Measurements from ENCODE around the gene LRFN5. TPM values are rescaled to one million over a fixed set of nuclear protein-coding genes. Genes with fewer than 3 reads are reported as not detected.

The LRFN5 gene
- total RNA-seq, 3 donors from 2014 or later (not counting 1 experiment from before 2014, with no cell fraction given) = not detected

DNA sequence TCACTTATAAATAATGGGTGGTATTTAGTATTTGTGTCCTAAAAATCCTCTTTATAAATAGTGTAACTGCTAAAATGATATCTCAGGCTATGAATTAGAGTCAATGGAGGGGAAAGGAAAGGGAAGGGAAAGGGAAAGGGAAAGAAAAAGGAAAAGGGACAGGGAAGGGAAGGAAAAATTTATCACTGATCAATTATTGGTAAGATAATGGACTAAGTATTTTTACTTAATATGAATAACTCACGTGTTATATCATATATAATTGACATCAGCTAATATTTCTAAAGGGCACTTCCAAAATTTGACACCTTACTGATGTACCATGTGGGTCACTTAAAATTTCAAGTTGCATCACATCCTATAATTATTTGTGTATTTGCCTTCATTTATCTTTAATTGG lies 193.1 kb downstream of the LRFN5 start:
- WGBS (ENCODE audit: insufficient coverage) = no CpG with 5 or more reads among the region's 1 CpG
- H3K9me3 ChIP-seq (ENCODE audit: control insufficient read depth, insufficient read depth, low read length) = no peaks in the 10 kb centered on the region
- DNase-seq (no peak), ATAC-seq (no peak)
- intact Hi-C loops (cut with micrococcal nuclease) = no loop called here
- H3K27ac ChIP-seq (ENCODE audit: low read length) = no peak overlapping the region
- H3K27me3 ChIP-seq (ENCODE audit: control insufficient read depth, insufficient read depth, low read length) = no peaks in the 10 kb centered on the region
- Mint-ChIP-seq H3K27ac (no peak overlapping the region), H3K27me3 (ENCODE audit: low read depth in 2 of 2) (no peaks in the 10 kb centered on the region), H3K9me3 (peaks cover 9 to 20% of the 10 kb centered on the region in 2 donors), H3K36me3 (no peaks in the 10 kb centered on the region), H3K4me3 (no peak overlapping the region), H3K4me1 (no peaks in the 10 kb centered on the region)
- H3K4me3 ChIP-seq (ENCODE audit: low read length) = no peak overlapping the region
- TF ChIP-seq, protein P1, sequence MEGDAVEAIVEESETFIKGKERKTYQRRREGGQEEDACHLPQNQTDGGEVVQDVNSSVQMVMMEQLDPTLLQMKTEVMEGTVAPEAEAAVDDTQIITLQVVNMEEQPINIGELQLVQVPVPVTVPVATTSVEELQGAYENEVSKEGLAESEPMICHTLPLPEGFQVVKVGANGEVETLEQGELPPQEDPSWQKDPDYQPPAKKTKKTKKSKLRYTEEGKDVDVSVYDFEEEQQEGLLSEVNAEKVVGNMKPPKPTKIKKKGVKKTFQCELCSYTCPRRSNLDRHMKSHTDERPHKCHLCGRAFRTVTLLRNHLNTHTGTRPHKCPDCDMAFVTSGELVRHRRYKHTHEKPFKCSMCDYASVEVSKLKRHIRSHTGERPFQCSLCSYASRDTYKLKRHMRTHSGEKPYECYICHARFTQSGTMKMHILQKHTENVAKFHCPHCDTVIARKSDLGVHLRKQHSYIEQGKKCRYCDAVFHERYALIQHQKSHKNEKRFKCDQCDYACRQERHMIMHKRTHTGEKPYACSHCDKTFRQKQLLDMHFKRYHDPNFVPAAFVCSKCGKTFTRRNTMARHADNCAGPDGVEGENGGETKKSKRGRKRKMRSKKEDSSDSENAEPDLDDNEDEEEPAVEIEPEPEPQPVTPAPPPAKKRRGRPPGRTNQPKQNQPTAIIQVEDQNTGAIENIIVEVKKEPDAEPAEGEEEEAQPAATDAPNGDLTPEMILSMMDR (IDR thresholded peaks at IDR 0.05) = no peak
- no peaks in the 10 kb centered on the region for H3K36me3 ChIP-seq (ENCODE audit: control insufficient read depth, insufficient read depth, low read length)
- H3K4me1 ChIP-seq (ENCODE audit: control insufficient read depth, insufficient read depth, low read length) = no peaks in the 10 kb centered on the region

- no peaks in the 10 kb centered on the region for H3K9me3 ChIP-seq (ENCODE audit: control insufficient read depth, insufficient read depth, low read length)
- Mint-ChIP-seq H3K4me1 (no peaks in the 10 kb centered on the region), H3K27ac (no peak overlapping the region), H3K9me3 (peaks cover 9 to 11% of the 10 kb centered on the region in 2 donors), H3K27me3 (ENCODE audit: low read depth in 2 of 2) (no peaks in the 10 kb centered on the region), H3K36me3 (no peaks in the 10 kb centered on the region), H3K4me3 (no peak overlapping the region)
- DNase-seq (no peak), ATAC-seq (no peak)
- no peak overlapping the region for H3K4me3 ChIP-seq (ENCODE audit: low read length)
- H3K4me1 ChIP-seq (ENCODE audit: control insufficient read depth, insufficient read depth, low read length) = no peaks in the 10 kb centered on the region
- H3K36me3 ChIP-seq (ENCODE audit: control insufficient read depth, insufficient read depth, low read length) = no peaks in the 10 kb centered on the region
- H3K27ac ChIP-seq (ENCODE audit: low read length) = no peak overlapping the region
- whole genome bisulfite sequencing (ENCODE audit: insufficient coverage) = 70% methylated on average over 5 of the region's 5 CpGs
- intact Hi-C loops (cut with micrococcal nuclease) = no loop called here
- no peaks in the 10 kb centered on the region for H3K27me3 ChIP-seq (ENCODE audit: control insufficient read depth, insufficient read depth, low read length)
- TF ChIP-seq, protein P1 (IDR thresholded peaks at IDR 0.05) = no peak
Measured at GRCh38 chr14:41805633-41806032, 199.0 kb downstream of the LRFN5 start.

- intact Hi-C loops (cut with micrococcal nuclease) = no loop called here
Measured at GRCh38 chr14:41806366-41806975, 199.8 kb downstream of the LRFN5 start.

More at GRCh38 chr14:41806366-41806975, 199.8 kb downstream of the LRFN5 start:
- TF ChIP-seq, protein P1 (IDR thresholded peaks at IDR 0.05) = no peak
- Histone ChIP-seq H3K27ac (ENCODE audit: low read length) (no peak overlapping the region), H3K4me3 (ENCODE audit: low read length) (no peak overlapping the region), H3K36me3 (ENCODE audit: control insufficient read depth, insufficient read depth, low read length) (no peaks in the 10 kb centered on the region), H3K4me1 (ENCODE audit: control insufficient read depth, insufficient read depth, low read length) (no peaks in the 10 kb centered on the region), H3K9me3 (ENCODE audit: control insufficient read depth, insufficient read depth, low read length) (no peaks in the 10 kb centered on the region), H3K27me3 (ENCODE audit: control insufficient read depth, insufficient read depth, low read length) (no peaks in the 10 kb centered on the region)
- DNase-seq = no peak
- H3K9me3 Mint-ChIP-seq = peaks cover 9 to 11% of the 10 kb centered on the region in 2 donors
- no peaks in the 10 kb centered on the region for H3K36me3 Mint-ChIP-seq
- H3K27ac Mint-ChIP-seq = no peak overlapping the region
- ATAC-seq = no peak
- no peaks in the 10 kb centered on the region for H3K27me3 Mint-ChIP-seq (ENCODE audit: low read depth in 2 of 2)
- WGBS (ENCODE audit: insufficient coverage) = 82% methylated on average over 3 of the region's 5 CpGs
- H3K4me3 Mint-ChIP-seq = no peak overlapping the region
- H3K4me1 Mint-ChIP-seq = no peaks in the 10 kb centered on the region

Measured in natural killer cell (primary cell).